Stimulated activated CD8-positive, alpha-beta memory T cell treated with anti-CD3 and anti-CD28 coated beads, Interleukin-4, amount 100 ng/mL, for 24 hours (primary cell): ENCODE measurements around the gene MEG3.

Experiments used
- DNase-seq: peaks from one replicate; pipeline ENCODE4 v3.0.0-alpha.2; 2020; ENCODE audit warnings: low read depth

MEG3 gene

DNA sequence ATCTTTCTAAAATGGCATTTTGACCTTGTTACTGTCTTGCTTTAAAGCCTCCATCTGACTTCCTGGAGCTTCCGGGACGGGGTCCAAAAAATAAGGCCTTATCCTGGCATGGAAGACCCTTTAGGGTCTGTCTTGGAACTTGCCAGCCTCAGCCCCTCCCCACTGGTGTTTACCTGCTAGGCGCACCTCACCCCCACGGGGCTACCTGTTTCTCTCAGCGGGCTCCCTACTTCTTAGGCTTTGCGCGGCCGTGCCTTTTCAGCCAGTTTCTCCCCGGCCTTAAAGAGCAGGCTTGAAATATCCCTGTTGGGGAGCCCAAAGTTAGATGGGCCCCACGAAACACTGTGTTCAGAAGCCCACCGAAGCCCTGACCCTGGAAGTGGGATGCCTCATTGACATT, 72.5 kb downstream of the MEG3 start:
- no peak for DNase-seq

DNA sequence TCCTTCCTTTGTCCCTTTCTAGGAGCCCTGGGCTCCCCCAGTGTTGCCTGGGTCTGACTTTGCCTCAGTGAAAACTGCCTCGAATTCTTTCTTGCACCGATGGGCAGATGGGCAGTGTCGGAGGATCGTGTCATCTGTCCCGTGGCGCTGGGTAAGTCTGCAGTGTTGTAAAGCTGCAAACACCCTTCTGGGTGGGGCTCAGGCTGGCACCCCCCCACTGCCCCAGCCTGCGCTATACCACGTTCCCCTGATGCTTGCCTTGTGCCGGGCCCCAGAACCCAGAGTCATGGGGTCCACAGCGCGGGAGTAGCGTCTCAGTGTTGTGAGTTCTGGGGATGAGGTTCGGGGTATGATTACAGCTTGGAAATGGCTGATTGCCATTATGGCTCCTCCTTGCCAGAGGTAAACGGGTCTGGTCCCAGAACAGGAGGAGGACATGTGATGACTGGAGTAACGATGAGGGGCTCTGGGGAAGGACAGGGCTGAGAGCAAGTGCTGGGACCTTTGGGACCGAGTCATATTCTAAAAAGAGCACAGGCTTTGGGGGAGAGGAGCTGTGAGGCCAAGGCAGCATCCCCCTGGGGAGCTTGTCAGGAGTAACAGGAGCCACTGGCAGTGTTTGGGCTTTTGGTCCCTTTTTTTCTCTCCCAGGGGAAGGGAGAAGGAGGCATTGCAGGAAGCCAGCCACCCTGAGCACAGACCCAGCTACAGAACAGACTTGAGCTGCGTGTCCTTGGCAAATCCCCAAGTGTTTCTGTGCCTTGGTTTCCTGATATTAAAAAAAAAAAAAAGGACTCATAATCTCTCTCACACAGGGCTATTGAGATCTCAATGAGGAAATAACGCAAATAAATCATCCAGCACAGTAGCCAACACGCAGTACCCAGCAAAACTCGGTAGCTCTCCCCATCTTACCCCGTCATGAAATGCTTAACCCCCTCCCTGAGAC, 73.3 kb downstream of the MEG3 start:
- no peak for DNase-seq

DNA sequence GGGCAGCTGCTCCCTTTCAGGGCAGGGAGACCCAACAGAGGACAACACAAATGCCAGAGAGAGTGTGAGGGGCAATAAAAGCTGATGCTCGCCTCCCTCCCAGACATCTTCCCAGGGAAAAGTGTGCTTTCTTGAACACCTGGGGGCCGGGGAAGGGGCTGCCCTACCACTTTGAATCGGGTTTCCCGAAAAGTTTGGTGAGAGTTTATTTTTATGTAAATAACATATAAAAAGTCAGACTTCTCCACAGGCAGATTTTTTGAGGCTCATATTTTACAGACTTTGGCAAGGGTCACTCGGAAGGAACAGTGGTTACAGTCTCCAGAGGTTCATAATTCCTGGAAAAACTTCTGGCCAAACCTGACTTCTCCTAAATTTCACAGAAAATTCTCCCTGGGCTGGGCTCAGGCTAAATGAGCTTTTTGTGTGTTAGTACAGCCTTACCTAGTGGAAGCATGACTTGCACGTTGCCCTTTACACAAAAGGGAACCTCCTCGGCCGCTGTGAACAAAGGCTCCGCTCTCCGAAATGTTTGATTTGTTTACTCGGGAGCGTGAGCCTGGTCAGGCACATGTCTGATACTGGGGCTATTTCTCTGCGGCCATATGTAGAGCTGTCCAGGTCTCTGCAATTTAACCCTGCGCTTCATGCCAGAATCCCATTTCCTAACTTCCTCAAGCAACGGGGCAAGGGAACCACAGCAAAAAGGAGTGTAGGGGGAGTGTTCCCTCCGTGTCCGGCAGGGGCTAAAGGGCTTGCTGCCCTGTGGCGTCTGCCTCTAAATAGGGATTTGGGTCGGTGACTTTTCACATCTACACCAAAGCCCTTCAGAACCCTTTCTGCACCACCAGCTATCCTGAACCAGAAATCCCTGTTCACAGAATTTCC, 74.2 kb downstream of the MEG3 start:
- no peak for DNase-seq

DNA sequence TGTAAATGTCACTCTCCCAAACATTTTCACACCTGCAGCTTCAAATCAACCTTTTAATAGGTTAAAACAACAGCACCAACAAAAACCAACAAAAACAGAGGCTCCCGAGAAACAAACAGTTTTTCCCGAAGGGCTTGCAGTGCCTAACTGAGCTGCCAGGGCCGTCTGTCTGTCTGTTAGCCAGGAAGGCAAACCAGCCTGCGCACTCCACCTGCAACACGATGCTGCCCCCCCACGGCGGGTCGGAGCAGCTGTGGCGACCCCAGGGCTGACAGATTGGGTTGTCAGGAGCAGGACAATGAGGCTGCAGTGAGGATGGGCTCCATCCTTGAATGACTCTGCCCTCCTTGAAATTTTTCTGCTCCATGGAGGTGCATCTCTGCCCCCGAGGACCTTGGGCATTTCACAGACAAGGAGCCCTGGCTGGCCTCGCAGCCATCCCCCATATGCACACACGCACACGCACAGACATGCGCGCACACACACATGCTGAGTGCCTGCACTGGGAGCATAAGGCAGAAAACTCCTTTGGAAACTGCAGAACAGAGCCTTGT, 75.0 kb downstream of the MEG3 start:
- DNase-seq: no peak

DNA sequence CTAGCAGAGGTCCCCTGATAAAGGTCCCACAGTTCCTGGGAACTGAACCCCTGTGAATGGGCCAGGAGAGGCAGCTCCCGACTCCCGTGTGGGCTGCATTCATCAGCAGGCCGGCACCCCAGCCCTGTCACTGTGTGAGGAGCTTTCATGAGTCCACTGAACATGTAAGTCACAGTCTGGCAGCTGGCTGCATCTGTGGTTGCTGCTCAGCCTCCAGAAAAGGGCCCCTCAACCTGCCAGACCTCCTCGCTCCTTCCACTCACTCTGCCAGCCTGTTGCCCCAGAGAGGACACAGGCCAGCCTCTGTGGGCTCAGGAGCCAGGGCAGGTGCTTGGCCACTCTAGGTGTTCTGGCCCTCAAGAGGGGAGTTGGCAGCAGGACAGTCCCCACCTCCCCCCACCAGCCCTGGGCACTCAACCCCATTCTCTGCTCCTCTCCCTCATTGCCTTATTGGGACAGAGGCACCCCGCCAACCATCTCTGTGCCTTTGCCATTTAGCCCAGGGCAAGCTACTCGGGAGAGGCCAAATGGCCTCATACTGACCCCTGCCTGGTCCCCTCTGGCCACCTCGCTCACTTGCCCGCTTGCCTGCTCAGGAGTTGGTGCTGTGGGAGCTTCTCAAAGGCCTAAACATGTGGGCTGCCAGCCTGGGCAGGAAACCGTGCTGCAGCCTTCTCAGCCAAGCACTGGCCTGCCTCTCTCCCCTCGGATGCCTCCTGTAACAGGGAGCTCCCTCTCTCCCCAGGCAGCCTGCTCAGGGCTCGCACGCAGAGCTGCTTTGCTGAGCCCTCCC, 75.7 kb downstream of the MEG3 start:
- no peak for DNase-seq

DNA sequence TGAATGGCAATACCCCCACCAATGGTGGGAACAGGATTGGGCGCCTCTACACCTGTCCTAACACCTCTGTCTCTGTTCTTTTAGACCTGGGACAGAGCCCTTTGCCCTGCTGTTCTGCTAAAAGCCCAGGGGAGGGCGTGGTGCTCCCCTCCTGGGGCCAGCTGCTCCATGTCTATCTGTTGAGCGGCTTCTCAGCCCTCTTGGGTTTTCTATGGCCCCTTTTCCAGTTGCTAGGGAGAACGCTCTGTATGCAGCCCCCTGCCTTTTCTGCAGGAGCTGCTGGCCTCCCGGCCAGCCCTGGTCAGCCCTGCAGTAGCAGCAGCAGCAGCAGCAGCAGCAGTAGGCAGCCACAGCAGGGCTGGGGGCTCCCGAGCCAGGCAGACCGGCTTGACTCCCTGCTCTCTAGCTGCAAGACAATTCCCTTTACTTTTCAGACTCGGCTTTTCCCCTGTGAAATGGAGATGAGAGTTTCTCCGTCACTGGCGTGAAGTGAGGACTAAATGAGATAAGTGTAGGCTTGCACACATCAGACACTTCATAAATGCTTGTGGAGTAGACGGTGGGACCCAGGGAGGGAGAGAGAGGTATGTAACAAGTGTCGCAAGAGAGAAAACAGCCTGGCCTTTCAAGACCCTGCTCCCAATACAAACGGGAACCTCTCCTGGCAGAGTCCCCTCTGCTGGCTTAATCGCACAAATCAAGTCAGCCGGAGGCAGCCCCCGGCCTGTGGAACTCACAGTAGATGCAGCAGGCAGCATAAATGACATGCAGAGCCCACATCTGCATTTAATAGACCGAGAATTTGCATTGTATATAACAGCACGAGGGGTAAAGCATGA, 76.6 kb downstream of the MEG3 start:
- no peak for DNase-seq

DNA sequence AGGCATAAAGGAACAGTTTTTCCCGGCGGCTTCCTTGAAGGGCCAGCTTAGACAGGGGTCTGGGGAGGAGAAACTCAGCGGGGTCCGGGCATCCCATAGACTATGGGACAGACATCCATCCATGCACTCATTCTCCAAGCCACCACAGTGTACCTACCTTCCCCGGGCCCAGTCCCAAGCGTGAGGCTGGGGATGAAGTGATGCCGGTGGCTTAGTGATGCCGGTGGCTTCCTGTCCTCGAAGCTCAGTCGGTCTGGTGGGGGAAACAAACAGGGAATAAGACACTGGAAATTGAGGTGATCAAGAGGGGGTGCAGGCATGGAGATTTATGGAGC, 77.2 kb downstream of the MEG3 start:
- no peak for DNase-seq

DNA sequence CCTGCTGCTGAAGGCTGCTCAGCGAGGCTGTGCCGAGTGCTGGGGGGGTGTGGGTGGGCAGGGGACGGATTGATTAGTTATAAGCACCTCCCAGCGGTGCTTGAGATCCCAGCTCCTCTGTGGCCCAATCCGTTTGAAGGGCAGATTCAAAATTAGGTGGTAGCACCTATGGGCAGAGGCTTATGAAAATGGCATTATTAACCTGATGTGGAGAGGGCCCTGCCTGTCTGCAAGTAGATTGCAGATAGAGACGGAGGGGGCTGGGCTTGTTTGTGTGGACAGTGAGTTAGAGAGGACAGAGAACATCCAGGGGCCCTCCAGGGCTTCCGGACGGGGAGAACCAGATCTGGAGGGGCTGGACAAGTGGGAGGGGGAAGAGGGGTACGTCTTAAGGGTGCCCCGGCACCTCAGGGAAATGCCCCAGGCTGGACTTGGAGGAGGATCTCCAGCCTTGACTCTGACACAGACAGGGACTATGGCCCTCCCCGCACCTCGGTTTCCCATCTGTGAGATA, 77.8 kb downstream of the MEG3 start, which contains the start of gene RTL1:
Gene RTL1 (minus strand): TSS at position 51 of the 514 bp plus-strand sequence. CDS start 18,934 bp downstream, outside the sequence.
- DNase-seq: no peak

DNA sequence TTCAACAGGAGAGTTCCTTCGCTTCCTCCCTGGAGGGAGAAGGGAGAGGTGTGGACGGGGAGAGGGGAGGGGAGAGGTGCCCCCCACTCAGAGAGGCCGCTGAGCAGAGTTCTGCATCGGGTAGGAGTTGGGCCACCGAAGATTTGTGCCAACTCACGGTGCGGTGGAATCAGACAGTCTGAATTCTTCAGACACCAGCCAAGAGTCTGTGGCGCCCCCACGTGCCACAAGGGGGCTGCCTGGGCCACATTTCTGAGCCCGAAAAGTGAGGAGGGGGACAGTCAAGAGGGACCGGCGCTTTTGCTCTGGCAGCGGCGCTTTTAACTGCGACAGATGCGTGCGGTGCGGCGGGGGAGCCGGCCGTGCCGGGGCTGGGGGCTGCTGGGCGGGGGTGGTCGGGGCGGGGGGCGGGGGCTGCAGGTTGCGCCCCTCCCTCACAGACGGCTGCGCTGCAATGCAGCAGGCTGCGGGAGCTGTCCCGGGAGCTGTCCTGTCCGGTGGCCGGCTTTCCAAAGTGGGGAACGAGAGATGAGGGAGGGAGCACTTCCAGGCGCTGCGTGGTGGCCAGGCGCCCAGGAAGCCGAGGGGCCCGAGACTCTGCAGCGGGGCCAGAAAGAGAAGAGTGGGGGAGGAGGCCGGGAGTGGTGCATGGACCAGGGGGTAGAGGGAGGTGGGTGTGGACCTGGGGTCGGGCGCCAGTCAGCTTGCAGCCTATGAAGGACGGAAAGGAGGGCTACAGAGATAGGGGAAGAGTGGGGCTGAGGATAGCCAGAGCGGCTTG, 78.6 kb downstream of the MEG3 start:
- DNase-seq: no peak

DNA sequence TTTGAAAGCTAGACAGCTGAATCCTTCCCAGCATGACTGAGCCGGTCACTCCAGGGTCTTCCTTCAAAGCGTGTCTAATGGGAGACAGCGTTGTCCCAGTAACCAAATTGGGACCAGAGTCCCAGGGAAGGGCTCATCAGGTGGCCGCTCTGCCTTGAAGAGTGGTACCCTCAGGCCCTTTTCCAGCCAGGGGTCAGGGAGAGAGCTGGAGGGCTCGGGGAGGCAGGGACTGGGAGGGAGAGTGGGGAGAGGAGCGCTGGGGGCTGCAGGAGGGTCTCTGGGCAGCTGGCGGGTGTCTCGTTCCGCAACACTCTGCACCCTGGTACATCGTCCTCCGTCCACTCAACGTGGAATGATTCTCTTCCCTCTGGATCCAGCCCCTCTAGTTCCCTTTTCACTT, 79.2 kb downstream of the MEG3 start:
- no peak for DNase-seq

DNA sequence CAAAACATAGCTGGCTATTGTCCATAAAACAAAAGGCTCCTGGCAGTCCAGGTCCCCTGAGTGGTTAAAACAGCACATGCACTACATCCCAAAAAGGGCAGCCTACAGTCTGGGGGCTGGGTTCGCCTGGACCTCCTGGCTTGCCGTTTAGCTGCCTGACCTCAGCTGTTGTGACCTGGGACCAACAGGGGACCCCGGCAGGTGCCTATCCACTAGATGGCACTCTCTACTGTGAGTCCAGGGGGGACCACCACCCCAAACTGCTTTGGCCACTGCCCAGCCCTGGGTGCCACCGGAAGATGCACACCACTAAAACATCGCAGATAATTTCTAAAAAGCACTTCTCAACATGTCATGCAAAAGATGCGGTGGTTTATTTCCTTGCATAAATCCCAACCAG, 80.5 kb downstream of the MEG3 start:
- DNase-seq: no peak

DNA sequence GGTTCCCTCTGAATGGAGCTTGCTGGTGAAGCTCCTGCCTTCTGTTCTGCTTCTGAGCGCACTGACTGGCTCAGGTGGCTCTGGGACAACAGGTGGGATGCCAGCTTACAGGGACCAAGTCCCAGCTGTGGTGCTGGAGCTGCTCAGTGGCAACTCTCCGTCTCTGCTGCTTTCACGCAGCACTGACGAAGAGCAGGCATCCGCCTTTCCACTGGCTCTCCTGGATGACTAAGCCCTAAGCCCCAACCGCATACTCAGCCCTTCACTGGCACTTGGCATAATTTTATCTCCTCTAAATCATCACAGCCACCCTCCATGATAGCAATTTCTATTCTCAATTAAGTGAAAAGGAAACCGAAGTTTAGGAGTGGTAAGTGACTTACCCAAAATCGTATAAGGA, 81.3 kb downstream of the MEG3 start:
- no peak for DNase-seq

DNA sequence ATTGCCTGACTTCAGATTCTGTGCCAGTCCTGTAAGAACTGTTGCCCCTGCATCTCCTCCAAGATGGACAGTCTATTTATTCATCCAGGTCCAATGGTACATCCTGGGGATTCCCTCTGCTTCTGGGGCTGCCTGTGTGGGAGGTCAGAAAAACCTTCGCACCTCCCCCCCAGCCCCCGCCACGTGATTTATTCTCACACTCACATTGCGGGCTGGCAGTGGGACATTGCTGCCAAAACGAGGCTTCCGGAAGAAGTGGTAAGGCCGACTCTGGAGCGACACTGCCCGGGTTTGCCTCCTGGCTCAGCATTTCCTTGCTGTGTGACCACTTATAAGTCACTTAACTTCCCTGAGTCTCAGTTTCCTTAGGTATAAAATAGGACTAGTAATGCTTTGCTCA, 83.5 kb downstream of the MEG3 start:
- no peak for DNase-seq
